Cardiac septum (tissue), 1 donor: ENCODE measurements around the gene GNAL. TPM values are rescaled to one million over a fixed set of nuclear protein-coding genes. Genes with fewer than 3 reads are reported as not detected.
"Not testable (repeated sequence)": the region's sequence is repeated elsewhere in the genome, so short reads cannot be mapped to it uniquely, and the experiment has no call there.

Source experiments
- DNase-seq: peaks from one replicate; pipeline ENCODE4 v3.0.0-alpha.2; 2020; ENCODE audit warnings: low spot score
- intact Hi-C: fragments of 100-400 bp; cut with DNase I; formaldehyde crosslinking; loops from one replicate; pipeline ENCODE4 v1.14.0; 2022
- total RNA-seq: library from RNA; stranded (reverse); fragmentation: NEBNext Ultra II Directional; extraction: Animal tissue kit (Norgen Biotek cat#: 25700); gene quantifications from one replicate; pipeline ENCODE4 v1.2.1, GENCODE V29; 2021
- donor health status: DM: no; HTN: no; CAD: no.

GNAL gene
- total RNA-seq, 1 donor from 2014 or later = 1.1 TPM

DNA sequence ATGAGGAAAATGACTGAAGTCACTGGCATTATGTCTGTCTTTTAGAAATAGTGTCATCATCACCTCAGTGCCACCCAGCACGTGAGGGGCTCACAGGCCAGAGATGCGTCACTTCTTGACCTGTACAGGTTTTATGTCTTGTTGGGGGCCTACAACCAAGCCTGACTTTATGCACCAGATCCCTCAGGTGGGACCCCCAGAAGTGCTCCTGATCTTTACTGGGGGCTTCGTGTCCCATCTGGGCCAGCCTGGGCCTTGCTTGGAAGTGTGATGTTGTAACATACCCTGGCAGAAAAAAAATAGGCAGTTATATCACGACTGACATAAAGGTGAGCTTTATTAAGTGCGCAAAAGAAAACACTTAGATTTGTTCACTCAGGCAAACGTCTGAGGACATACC is 21.5 kb upstream of the GNAL start:
- no peak for DNase-seq
- intact Hi-C loops = no loop called here

DNA sequence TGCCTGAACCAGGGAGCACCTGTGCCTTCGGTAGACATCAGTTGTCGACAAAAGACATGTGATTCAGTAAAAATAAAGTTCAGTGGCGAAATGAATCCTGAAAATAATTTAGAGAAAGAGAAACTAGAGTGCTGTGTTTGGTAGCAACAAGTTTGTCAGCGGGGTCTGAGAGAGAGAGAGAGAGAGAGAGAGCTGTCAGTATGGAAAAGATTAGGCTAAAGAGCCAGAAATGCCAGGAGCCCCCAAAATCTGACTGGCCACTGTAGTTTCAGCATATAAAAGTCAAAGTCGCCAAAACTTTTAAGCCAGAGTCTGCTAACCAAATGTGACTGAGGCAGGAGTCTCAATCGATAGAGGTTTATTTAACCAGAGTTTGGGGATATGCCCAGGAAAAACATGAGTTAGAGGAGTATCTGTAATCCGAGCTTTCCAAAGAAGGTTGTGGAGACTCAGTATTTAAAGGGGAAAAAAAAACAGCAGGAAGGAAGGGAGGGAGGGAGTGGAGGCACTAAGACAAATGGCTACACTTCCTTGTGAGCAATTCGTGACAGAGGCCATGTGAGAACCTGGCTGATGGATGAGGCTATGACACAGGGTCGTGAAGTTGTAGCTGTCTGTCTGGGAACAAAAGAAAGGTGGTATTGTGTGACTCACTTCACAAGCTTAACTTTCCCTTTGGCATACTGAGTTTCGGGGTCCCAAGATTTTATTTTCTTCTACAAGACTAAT is 20.5 kb upstream of the GNAL start:
- intact Hi-C loops = no loop called here
- no peak for DNase-seq

DNA sequence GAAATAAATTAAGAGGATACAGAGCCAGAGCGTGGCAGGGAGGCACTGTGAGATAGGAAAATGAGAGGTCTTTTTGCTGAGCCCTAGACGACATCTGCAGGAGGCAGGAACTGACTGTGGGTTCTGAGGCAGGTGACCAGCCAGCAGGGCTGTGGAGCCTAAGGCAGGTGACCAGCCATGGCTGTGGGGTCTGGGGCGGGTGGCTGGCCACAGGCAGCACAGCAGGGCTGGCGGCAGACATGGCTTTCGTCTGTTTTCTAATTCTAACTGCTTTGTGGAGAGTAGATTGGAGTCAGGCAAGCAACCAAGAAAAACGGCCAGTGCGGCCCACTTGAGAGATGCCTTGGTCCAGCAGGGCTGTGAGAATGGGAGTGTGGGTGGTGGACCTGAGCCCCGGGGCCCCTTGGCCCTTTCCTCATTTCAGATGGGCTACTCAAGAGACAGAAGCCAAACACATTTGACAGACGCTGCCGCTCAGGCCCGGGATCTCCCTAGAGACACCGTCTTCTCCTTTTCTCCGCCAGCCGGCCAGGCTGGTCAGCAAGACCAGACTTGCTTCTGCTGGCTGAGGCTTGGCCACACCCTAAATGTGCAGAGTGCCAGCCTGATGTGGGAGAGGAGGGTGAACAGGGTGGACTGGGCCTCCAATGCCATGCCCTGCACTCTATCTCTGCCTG is 19.7 kb upstream of the GNAL start:
- intact Hi-C loops = no loop called here
- DNase-seq = no peak

DNA sequence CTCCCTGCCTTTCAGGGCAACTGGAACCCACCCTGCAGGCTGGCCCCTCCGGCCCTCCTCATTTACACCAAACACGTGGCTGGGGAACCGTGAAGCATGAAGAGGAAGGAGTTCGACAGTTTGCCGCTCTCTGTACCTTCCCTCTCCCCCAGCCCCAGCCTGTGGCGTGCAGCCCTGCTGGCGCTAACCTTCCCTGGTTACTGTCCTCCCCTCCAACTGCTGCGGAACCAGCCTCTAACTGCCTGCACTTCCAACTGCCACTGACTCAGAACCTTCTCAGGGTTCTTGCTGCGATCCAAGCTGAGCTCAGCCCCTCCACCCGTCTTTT is 19.2 kb upstream of the GNAL start:
- DNase-seq = no peak
- intact Hi-C loops = no loop called here

DNA sequence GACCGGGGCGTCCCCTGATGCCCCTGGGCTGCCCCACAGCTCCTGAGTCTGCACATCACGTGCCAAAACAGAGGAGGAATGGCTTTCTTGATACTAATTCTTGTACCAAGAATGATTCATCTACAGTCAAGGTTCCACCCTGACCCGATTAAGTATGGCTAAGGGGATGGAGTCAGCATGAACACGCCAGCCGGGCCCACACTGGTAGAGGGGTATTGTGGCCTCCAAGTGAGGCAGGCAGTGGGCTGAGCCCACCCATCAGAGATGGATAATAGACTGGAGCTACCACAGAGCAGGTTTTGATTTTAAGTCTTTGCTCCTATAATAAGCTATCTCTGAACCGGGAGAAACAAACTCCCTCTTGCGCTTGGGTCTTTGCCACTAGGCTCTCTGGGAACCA is 17.9 kb upstream of the GNAL start:
- intact Hi-C loops = no loop called here

DNA sequence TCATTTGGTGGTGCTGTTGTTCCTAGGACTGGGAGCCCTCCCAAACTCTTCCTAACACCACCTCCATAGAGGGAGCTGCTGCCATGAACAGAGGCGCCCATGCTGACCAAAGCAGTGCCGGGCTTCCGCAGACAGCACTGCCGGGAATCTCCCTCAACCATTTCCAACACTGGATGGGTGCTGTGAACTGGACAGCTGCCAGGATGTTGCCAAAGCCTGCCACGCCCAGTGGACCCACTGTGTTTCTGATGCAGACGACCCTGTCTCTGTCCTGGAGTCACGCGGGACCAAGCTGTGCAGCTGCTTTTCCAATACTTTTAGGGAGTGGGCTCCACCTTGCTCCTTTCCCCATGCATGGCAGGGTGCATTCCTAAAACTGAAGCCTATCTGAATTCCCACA is 16.9 kb upstream of the GNAL start:
- intact Hi-C loops = no loop called here
- no peak for DNase-seq

More for the DNA sequence above, 17.9 kb upstream of the GNAL start:
- DNase-seq = no peak

DNA sequence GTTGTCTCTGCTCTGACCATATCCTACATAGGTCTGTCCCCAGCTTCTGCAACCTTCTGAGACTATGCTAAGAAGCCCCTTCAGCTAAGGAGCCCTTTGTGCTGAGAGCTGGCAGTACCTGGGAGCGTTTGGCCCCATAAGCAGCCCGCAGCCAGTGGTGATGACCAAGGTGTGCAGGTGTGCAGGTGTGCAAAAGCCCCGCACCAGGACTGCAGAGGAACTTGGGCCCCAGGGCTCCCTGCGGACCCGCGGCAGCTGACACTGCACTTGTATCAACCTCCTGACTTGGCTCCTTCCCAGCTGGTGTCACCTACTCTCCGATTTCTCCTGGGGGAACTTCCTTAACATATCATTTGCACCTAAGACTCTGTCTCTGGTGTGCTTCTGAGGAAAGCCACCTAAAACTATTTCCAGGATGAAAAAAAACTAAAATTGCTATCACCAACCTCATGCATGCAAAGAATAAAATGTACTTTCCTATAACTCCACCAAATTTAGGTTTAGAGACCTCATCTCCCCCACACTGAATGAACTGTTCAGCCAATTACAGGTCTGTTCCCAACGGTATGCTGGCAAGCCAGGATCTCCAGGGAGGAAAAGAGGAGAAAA is 16.1 kb upstream of the GNAL start:
- intact Hi-C loops = no loop called here
- DNase-seq = no peak

DNA sequence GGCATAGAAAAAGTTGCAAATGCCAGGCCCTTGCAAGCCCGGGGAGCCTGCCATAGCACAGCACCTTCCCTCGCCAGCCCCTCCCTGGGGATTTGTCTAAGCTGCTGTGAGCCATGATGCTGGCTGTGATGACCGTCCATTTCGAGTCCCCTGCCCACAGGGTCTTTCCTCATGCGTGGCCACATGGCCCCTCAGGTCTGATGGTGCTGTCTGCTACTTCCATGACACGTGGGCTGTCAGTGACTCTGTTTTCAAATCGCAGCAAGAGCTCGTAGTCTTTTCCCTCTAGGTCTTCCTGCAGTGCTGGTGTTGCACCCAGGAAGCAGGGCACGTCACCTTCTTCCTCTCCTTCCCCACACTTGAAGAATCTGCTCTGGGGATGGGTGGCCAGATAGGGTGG is 15.5 kb upstream of the GNAL start:
- DNase-seq = no peak
- intact Hi-C loops = no loop called here

DNA sequence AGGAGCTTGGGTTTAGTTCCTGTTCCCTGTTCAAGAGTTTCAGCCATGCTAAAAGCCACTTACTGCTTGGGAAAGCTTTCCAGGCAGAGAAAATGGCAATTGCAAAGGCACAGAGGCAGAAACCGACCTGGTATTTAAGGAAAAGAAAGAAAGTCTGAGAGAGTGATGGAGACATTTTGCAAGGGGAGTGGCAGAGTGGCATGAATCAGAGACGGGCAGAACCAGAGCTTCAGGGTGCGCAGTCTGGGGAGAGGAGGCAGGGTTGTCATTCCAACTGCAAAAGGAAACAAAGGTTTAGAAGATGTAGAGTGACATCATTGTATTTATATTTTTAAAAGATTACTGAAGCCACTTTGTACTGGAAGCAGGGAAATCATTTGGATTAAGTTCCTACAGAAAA is 14.9 kb upstream of the GNAL start:
- intact Hi-C loops = no loop called here
- DNase-seq = no peak

DNA sequence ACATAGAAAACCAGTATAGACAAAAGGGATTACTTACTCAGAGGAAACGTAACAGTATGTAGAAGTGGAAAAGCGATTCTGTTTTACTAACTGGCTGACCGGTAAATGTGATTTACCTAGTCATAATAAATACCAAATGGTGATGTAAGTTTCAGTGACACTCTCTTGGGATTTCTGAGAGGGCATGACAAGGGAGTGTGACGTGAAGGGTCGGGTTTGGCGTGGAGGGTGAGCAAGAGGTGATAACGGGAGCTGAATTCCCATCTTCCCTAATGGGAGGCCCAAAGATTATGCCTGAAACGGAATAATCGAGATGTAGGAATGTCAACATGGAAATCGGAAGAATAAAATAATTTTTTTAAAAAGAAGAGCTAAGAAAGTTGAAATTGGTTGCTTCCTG is 12.7 kb upstream of the GNAL start:
- intact Hi-C loops = no loop called here
- DNase-seq = no peak

DNA sequence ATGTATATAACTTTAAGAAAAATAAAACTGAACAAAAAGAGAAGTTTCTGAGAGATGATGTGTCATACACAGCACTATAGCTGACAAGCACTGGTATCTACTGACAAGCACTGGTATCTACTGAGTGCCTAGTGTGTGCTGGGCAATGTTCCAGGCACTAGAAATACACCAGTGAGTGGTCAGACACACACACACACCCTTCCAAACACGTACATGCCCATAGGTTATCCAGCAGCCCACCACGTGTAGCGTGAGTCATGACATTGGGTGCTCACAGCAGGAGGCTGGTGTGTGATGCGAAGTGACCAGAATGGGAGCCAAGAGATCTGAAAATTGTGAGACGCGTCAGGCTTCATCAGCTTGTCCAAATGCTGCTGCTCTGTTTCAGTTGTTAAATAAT is 12.2 kb upstream of the GNAL start:
- intact Hi-C loops = no loop called here

DNA sequence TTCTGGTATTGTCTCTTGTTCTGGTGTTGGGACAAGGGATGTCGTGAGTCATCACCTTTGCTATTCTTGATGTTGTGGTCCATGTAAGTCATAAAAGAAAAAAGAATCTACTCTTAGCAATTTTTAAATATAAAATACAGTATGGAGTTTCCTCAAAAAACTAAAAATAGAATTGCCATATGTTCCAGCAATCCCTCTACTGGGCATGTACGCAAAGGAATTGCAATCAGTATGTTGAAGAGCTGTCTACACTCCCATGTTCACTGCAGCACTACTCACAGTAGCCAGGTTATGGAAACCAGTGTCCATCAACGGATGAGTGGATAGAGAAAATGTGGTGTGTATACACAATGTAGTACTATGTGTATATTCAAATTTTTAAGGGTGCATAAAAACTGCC is 10.9 kb upstream of the GNAL start:
- intact Hi-C loops = no loop called here
- DNase-seq = no peak

More for the DNA sequence above, 12.2 kb upstream of the GNAL start:
- no peak for DNase-seq

DNA sequence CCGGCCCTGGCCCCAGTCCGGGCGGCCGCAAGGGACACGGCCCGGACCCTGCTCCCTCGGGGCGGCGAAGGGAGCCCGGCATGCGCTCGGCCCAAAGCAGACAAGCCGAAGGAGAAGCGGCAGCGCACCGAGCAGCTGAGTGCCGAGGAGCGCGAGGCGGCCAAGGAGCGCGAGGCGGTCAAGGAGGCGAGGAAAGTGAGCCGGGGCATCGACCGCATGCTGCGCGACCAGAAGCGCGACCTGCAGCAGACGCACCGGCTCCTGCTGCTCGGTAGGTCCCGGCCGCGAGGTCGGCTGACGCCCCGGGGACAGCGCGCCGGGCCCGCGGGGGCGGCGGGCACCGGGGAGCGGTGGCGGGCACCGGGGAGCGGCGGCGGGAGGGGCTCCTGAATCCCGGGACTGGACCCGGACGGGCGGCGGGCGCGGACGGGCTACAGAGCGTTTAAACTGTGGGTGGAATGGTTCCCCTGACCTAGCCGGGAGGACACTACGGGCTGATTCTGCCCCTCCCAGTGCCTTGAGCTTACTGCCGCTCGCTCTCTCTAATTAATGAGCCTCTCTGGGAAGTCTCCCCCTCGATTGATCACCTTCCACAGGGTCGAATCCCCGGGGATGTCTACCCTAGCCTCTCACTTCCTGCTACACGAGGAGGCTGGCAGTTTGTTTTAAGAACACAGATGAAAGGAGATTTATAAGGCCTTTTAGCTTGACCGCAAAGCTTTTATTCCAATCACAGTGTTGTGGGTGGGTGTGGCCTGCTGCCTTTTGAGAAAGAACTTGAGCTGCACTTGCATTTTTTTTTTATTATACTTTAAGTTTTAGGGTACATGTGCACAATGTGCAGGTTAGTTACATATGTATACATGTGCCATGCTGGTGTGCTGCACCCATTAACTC is 853 bp downstream of the GNAL start:
- no peak for DNase-seq
- intact Hi-C loops = no loop called here

DNA sequence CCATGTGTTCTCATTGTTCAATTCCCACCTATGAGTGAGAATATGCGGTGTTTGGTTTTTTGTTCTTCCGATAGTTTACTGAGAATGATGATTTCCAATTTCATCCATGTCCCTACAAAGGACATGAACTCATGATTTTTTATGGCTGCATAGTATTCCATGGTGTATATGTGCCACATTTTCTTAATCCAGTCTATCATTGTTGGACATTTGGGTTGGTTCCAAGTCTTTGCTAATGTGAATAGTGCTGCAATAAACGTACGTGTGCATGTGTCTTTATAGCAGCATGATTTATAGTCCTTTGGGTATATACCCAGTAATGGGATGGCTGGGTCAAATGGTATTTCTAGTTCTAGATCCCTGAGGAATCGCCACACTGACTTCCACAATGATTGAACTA is 1.6 kb downstream of the GNAL start:
- intact Hi-C loops, DNase-seq: not testable (repeated sequence)

DNA sequence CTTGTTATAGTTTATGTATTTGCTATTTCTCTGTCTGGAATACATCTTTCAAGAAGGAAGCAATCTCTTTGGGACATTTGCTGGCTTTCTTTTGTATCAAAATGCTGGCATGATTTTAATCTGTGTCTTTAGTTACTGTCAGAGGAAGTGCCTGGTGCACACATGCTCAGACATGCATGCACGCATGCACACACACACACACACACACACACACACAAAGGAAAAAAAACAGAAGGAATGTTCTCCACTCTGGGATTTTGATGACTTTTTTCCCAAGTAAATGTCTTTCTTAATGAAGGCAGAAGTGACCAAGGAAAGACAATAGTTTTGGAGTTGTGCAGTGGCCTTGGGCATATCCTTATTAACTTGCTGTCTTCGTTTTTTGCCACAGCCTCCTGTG is 6.7 kb downstream of the GNAL start:
- DNase-seq = no peak
- intact Hi-C loops = no loop called here

DNA sequence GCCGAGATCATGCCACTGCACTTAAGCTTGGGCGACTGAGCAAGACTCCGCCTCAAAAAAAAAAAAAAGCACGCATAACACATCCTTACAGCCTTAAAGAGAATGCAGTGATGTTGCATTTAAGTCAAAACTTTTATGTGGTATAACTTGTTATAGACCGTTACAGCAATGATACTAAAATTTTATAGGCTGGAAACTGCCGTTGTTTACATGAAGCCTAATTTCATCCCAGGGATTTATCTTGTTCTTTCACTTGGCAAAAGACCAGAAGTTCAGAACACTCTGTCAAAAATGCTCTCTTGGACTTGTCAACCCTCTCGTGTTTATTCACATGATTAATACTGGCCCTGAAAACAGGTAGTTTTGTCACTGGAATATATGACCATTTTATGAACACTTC is 7.4 kb downstream of the GNAL start:
- intact Hi-C loops = no loop called here
- DNase-seq = no peak

DNA sequence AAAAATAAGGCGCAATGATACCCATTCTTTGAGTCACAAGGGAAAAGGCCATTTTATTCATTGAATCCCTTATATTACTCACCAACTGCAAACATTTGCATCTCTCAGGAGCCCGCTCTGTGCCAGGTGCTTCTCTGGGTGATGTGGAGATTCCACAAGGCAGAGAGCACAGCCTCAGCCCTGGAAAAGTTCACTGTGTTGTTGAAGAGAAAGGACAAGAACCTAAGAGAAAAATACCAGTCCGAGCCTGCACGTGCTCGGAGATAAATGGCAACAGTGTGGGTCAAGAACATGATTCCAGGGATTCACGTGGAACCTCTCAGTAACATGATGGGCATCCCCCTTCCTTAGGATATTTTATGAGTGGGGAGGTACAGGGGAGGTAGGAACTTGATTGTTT is 11.8 kb downstream of the GNAL start:
- intact Hi-C loops = no loop called here
- no peak for DNase-seq

DNA sequence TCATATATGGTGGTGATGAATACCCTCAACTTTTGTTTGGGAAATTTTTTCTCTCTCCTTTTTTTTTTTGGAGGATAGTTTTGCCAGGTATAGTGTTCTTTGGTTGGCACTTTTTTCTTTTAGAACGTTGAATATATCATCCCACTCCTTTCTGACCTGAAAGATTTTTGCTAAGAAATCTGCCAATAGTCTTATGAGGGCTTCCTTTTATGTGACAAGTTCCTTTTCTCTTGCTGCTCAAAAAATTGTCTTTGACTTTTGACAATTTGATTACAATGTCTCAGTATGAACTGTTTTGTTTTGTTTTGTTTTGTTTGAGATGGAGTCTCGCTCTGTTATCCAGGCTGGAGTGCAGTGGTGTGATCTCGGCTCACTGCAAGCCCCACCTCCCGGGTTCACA is 21.5 kb downstream of the GNAL start:
- no peak for DNase-seq

DNA sequence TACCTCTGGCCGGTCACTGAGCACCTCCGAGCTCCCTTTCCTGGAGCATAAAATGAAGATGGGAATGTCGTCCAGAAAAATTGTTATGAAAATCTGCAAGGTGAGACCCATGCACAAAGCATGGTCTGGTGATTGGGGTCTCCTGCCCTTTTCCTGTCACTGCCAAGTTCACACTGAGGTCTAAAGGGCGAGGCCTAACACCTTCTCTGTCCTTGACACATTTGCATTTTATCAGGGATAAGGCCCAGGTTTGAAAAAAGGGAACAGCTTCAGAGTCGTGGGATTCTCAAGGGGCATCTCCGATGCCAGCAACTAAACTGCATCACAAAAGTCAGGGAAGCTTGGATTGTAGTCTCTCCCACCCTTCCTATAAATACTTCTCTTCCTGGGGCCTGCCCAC is 24.7 kb downstream of the GNAL start:
- intact Hi-C loops = no loop called here
- no peak for DNase-seq

More for the DNA sequence above, 21.5 kb downstream of the GNAL start:
- intact Hi-C loops = no loop called here

DNA sequence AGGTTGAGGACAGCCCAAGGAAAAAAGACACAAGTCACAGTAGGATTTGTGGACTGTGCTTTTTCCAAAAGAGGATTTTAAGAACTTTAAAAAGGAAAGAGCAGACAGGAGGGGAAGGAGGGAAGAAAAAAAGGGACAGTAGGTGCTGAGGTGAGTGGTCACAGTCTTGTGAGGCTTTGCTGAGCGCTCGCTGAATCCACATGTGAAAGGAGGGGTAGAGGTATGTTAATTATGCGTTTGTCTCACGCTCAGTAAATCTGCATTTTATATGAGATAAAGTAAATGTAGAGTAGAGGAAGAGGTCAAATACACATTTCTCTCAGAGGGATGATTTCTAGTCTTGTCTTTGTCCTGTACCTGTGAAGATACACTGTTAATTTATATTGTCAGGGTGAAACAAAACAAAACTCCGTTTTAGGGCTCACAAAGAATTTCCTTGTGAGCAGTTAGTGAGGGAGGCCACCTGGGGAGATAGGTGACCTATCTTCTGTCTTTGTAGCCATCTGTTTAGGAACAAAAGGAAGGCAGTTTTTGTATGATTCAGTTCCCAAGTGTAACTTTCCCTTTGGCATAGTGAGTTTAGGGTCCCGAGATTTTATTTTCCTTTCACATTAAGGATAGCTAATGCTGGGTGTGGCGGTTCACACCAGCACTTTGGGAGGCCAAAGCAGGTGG is 25.3 kb downstream of the GNAL start:
- intact Hi-C loops = no loop called here
- DNase-seq = no peak
